HG03521 (cell line): ENCODE data around the gene CYP27A1.

Experiments
- ATAC-seq: cut with Tn5 transposase; IDR thresholded peaks from one replicate; pipeline ENCODE4 v1.9.1; 2021; ENCODE audit warnings: mild to moderate bottlenecking, moderate library complexity; ENCODE audit not compliant: unreplicated experiment

The CYP27A1 gene

GRCh38 chr2:218856167-218856895, 74.4 kb downstream of the CYP27A1 start:
- ATAC-seq, result no peak

- no peak for ATAC-seq
Measured at GRCh38 chr2:218856896-218857243, 74.9 kb downstream of the CYP27A1 start.

GRCh38 chr2:218857371-218858137, 75.6 kb downstream of the CYP27A1 start:
- no peak for ATAC-seq

DNA sequence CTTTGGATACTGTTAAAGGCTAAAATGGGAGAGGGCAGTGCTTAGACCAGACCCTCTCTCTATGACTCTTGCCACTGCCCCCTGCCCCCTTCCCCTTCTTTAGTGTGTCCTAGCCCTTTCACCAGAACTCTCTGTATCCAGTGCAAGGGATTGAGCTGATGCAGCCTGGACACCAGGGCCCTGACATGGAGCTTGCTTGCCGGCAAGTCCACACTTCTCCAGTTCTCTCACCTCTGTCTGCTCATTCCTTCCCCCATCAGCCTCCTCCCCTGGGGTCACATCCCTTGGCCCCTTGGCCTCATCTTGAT, 76.1 kb downstream of the CYP27A1 start:
- ATAC-seq, result no peak

- no peak for ATAC-seq
Measured at GRCh38 chr2:218858671-218859555, 77.0 kb downstream of the CYP27A1 start.

GRCh38 chr2:218859556-218859987, 77.6 kb downstream of the CYP27A1 start, which contains the start of gene WNT6:
Gene WNT6 (plus strand): TSS chr2:218859805. CDS start chr2:218860038, 233 bp downstream.
- ATAC-seq, result no peak

DNA sequence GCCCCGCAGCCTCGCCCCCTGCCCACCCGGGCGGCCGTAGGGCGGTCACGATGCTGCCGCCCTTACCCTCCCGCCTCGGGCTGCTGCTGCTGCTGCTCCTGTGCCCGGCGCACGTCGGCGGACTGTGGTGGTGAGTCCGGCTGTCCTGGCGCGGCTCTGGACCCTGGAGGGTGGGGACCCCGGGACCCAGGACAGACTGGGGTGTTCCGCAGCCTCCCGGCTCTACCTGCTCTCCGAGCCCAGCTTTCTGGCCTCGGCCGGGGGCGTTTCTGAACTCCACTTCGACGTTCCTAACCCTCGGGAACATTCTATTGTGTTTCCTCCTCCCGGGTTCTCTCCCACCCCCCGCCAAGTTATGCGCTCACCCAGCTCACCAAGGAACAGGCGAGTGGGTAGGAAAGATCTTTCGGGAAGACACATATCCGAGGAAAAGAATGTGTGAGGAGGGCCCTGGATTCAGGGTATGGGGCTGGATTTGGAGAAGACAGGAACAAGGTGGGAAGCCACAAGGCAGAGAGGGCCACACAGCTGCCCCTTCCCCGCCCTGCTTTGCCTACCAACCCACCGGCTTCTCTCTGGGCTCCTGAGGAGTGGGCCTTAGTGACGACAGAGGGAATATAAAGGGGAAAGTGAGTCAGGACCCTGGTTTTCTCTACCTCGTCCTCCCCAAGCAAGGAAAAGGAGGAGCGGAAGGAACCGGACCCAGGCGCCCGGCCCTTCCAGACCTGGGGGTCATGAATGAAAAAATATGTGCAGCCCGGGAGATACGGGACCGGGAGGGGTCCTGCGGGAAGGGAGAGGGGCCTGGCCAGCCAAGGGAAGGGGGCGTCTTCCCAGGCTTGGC, 78.3 kb downstream of the CYP27A1 start:
- ATAC-seq, result no peak

- no peak for ATAC-seq
Measured at GRCh38 chr2:218860950-218861381, 79.0 kb downstream of the CYP27A1 start.

- ATAC-seq, result no peak
Measured at GRCh38 chr2:218861645-218862318, 79.8 kb downstream of the CYP27A1 start.

GRCh38 chr2:218863021-218863520, 81.1 kb downstream of the CYP27A1 start:
- ATAC-seq, result no peak
